ENCODE results near the gene HAX1. TPM values are rescaled to one million over a fixed set of nuclear protein-coding genes. Genes with fewer than 3 reads are reported as not detected.
A peak's percentile ranks its signal among the peaks of the same experiment; 100 is the strongest.
"Not testable (repeated sequence)": the region's sequence is repeated elsewhere in the genome, so short reads cannot be mapped to it uniquely, and the experiment has no call there.

The HAX1 gene
- total RNA-seq, 1 donor: 36.5 TPM

- not testable (repeated sequence) for H3K27me3 ChIP-seq (ENCODE audit: insufficient read depth, low read length); H3K9me3 ChIP-seq (ENCODE audit: low read depth, low read length); H3K4me1 ChIP-seq (ENCODE audit: insufficient read depth, low read length); H3K4me3 ChIP-seq (ENCODE audit: low read length)
These were observed 36.7 kb downstream of the HAX1 start for GRCh38 chr1:154309136-154309535.

- H3K27me3 ChIP-seq (ENCODE audit: insufficient read depth, low read length); H3K9me3 ChIP-seq (ENCODE audit: low read depth, low read length); H3K4me1 ChIP-seq (ENCODE audit: insufficient read depth, low read length): not testable (repeated sequence)
These were observed 40.0 kb downstream of the HAX1 start for GRCh38 chr1:154312229-154313065.

GRCh38 chr1:154313066-154313356 lies 40.6 kb downstream of the HAX1 start:
- Histone ChIP-seq H3K9me3 (ENCODE audit: low read depth, low read length) (peaks cover 7% of the 10 kb centered on the region), H3K4me1 (ENCODE audit: insufficient read depth, low read length) (no peaks in the 10 kb centered on the region), H3K27me3 (ENCODE audit: insufficient read depth, low read length) (no peaks in the 10 kb centered on the region), H3K4me3 (ENCODE audit: low read length) (no peak overlapping the region)

More at GRCh38 chr1:154312229-154313065, 40.0 kb downstream of the HAX1 start:
- H3K4me3 ChIP-seq (ENCODE audit: low read length): not testable (repeated sequence)

GRCh38 chr1:154314226-154314625 lies 41.8 kb downstream of the HAX1 start:
- not testable (repeated sequence) for H3K4me1 ChIP-seq (ENCODE audit: insufficient read depth, low read length)

GRCh38 chr1:154316704-154317103 lies 44.3 kb downstream of the HAX1 start:
- H3K27me3 ChIP-seq (ENCODE audit: insufficient read depth, low read length): no peaks in the 10 kb centered on the region
- H3K9me3 ChIP-seq (ENCODE audit: low read depth, low read length): peaks cover 7% of the 10 kb centered on the region
- H3K4me3 ChIP-seq (ENCODE audit: low read length): no peak overlapping the region
- no peaks in the 10 kb centered on the region for H3K4me1 ChIP-seq (ENCODE audit: insufficient read depth, low read length)

More at GRCh38 chr1:154314226-154314625, 41.8 kb downstream of the HAX1 start:
- H3K27me3 ChIP-seq (ENCODE audit: insufficient read depth, low read length); H3K9me3 ChIP-seq (ENCODE audit: low read depth, low read length); H3K4me3 ChIP-seq (ENCODE audit: low read length): not testable (repeated sequence)

- Histone ChIP-seq H3K27me3 (ENCODE audit: insufficient read depth, low read length) (no peaks in the 10 kb centered on the region), H3K4me3 (ENCODE audit: low read length) (no peak overlapping the region), H3K9me3 (ENCODE audit: low read depth, low read length) (peaks cover 7% of the 10 kb centered on the region), H3K4me1 (ENCODE audit: insufficient read depth, low read length) (no peaks in the 10 kb centered on the region)
These were observed 46.0 kb downstream of the HAX1 start for GRCh38 chr1:154318386-154318785.

GRCh38 chr1:154320882-154321608 lies 48.6 kb downstream of the HAX1 start, which contains the start of gene AQP10:
Gene AQP10 (plus strand): TSS chr1:154321093. CDS start chr1:154321156, 63 bp downstream.
- Histone ChIP-seq H3K4me3 (ENCODE audit: low read length) (no peak within 1 kb of the TSS), H3K9me3 (ENCODE audit: low read depth, low read length) (peaks cover 7% of the 10 kb centered on the region), H3K27me3 (ENCODE audit: insufficient read depth, low read length) (no peaks in the 10 kb centered on the region), H3K4me1 (ENCODE audit: insufficient read depth, low read length) (peaks cover 12% of the 10 kb centered on the region)

- H3K4me1 ChIP-seq (ENCODE audit: insufficient read depth, low read length): peaks cover 18% of the 10 kb centered on the region
- not testable (repeated sequence) for H3K27me3 ChIP-seq (ENCODE audit: insufficient read depth, low read length); H3K9me3 ChIP-seq (ENCODE audit: low read depth, low read length); H3K4me3 ChIP-seq (ENCODE audit: low read length)
These were observed 49.1 kb downstream of the HAX1 start for GRCh38 chr1:154321609-154321934.

- peaks cover 35% of the 10 kb centered on the region for H3K4me1 ChIP-seq (ENCODE audit: insufficient read depth, low read length)
- H3K27me3 ChIP-seq (ENCODE audit: insufficient read depth, low read length): peaks cover 5% of the 10 kb centered on the region
- no peaks in the 10 kb centered on the region for H3K9me3 ChIP-seq (ENCODE audit: low read depth, low read length)
- H3K4me3 ChIP-seq (ENCODE audit: low read length): no peak overlapping the region
These were observed 51.1 kb downstream of the HAX1 start for GRCh38 chr1:154323493-154323892.

- peaks cover 41% of the 10 kb centered on the region for H3K4me1 ChIP-seq (ENCODE audit: insufficient read depth, low read length)
- H3K9me3 ChIP-seq (ENCODE audit: low read depth, low read length): no peaks in the 10 kb centered on the region
- H3K27me3 ChIP-seq (ENCODE audit: insufficient read depth, low read length): peaks cover 5% of the 10 kb centered on the region
- no peak overlapping the region for H3K4me3 ChIP-seq (ENCODE audit: low read length)
These were observed 51.8 kb downstream of the HAX1 start for GRCh38 chr1:154324241-154324640.

- H3K27me3 ChIP-seq (ENCODE audit: insufficient read depth, low read length): peaks cover 5% of the 10 kb centered on the region
- peak within 1 kb of the TSS; percentile 60 for H3K4me3 ChIP-seq (ENCODE audit: low read length)
- no peaks in the 10 kb centered on the region for H3K9me3 ChIP-seq (ENCODE audit: low read depth, low read length)
- H3K4me1 ChIP-seq (ENCODE audit: insufficient read depth, low read length): peaks cover 47% of the 10 kb centered on the region
These were observed 52.5 kb downstream of the HAX1 start, which contains the start of gene ATP8B2 for GRCh38 chr1:154324669-154325582. Gene ATP8B2 (plus strand): TSS chr1:154325525. CDS start chr1:154328142, 2,617 bp downstream.

Other genes with a start within 250 kb of the HAX1 start
- under 0.01 TPM for gene NUP210L, start 117.6 kb upstream of the HAX1 start, total RNA-seq
- gene TPM3, start 80.5 kb upstream of the HAX1 start, total RNA-seq: 973 TPM
- gene CFAP141, start 66.3 kb upstream of the HAX1 start, total RNA-seq: not detected
- 109 TPM for gene UBAP2L, start 51.7 kb upstream of the HAX1 start, total RNA-seq
- 4.1 TPM for gene AQP10, start 48.5 kb downstream of the HAX1 start, total RNA-seq
- gene ATP8B2, start 52.9 kb downstream of the HAX1 start, total RNA-seq: 59.8 TPM
- gene IL6R, start 132.7 kb downstream of the HAX1 start, total RNA-seq: 29.2 TPM
- not detected for gene TDRD10, start 229.6 kb downstream of the HAX1 start, total RNA-seq
- 0.10 TPM for gene SHE, start 229.8 kb downstream of the HAX1 start, total RNA-seq

Data from mononuclear cell (primary cell).